Islet precursor cell (in vitro differentiated cells): ENCODE data around the gene SWT1.
"Not testable (repeated sequence)": the region's sequence is repeated elsewhere in the genome, so short reads cannot be mapped to it uniquely, and the experiment has no call there.

ENCODE experiments used
- DNase-seq: peaks from one replicate; pipeline ENCODE4 v3.0.0-alpha.2; 2018

The SWT1 gene

GRCh38 chr1:185193756-185194155, 36.8 kb downstream of the SWT1 start:
- no peak for DNase-seq

DNA sequence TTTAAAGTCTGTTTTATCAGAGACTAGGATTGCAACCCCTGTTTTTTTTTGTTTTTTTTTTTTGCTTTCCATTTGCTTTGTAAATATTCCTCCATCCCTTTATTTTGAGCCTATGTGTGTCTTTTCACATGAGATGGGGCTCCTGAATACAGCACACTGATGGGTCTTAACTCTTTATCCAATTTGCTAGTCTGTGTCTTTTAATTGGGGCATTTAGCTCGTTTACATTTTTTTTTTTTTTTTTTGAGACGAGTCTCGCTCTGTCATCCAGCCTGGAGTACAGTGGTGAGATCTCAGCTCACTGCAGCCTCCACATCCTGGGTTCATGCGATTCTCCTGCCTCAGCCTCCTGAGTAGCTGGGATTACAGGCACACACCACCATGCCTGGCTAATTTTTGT, 41.7 kb downstream of the SWT1 start:
- DNase-seq, result not testable (repeated sequence)

GRCh38 chr1:185200889-185201288, 43.9 kb downstream of the SWT1 start:
- DNase-seq, result no peak

GRCh38 chr1:185207170-185207569, 50.2 kb downstream of the SWT1 start:
- DNase-seq, result no peak

DNA sequence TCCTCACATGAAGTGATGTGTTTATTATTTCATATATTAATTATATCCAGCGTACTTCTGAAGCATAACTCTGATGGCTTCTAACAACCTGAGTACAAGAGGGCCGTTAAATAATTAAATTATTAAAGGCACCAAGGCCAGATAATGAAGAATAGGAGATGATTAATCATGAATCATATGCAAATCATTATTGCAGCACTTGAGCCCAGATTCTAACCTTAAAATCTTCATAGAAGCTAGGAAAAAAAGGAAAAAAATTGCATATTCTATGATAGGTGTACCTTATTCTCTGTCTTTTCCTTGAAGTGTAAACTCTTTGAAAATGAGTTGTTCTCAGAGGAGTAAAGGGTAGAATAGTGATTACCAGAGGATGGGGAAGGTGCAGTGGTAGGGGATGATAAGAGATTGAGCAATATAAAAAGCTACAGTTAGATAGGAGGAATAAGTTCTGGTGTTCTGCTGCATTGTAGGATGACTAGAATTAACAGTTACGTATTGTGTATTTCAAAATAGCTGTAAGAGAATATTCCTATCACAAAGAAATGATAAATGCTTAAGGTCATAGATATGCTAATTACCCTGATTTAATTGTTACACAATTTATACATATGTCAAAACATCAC, 51.1 kb downstream of the SWT1 start:
- DNase-seq, result no peak

GRCh38 chr1:185208626-185209180, 51.7 kb downstream of the SWT1 start:
- no peak for DNase-seq

DNA sequence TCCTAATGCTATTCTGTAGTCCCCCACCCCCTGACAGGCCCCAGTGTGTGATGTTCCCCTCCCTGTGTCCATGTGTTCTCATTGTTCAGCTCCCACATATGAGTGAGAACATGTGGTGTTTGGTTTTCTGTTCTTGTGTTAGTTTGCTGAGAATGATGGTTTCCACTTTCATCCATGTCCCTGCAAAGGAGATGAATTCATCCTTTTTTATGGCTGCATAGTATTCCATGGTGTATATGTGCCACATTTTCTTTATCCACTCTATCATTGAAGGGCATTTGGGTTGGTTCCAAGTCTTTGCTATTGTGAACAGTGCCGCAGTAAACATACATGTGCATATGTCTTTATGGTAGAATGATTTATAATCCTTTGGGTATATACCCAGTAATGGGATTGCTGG, 52.4 kb downstream of the SWT1 start:
- DNase-seq, result not testable (repeated sequence)

- no peak for DNase-seq
Measured at GRCh38 chr1:185213091-185213490, 56.1 kb downstream of the SWT1 start.

- no peak for DNase-seq
Measured at GRCh38 chr1:185215911-185216310, 58.9 kb downstream of the SWT1 start.

- no peak for DNase-seq
Measured at GRCh38 chr1:185224132-185224531, 67.2 kb downstream of the SWT1 start.

DNA sequence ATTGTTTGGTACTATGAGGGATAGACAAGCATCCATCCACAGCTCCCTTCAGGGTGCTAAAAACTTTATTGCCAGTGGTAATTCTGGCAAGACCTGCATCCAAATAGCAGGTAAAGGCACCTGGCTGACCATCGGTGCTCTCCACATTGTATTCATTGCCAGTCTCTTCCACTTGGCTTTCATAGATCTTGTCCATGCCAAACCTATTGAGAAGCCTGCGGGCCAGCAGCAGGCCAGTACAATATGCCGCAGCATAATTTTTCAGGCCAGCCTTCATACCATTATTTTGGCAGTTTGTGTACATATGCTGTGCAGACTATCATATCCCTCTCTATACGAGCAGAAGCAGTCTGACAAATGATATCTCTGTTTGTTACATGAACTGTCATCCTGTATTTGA, 70.2 kb downstream of the SWT1 start:
- no peak for DNase-seq

DNA sequence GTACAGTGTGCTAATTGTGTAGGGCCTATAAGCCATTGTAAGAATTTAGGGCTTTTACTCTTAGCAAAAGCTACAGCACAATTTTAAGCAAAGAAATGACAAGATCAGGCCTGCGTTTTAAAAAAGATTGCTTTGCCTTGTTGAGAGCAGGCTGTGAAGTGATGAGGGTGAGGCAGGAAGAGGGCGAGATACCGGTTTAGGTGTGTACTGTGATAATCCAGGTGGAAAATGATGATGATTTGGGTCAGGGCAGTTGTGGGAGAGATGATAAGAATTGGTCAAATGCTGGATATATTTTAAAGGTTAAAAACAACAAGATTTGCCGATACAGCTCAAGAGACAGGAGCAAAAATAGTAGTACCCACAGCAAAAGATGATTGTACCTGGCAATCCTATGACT, 72.0 kb downstream of the SWT1 start:
- no peak for DNase-seq

DNA sequence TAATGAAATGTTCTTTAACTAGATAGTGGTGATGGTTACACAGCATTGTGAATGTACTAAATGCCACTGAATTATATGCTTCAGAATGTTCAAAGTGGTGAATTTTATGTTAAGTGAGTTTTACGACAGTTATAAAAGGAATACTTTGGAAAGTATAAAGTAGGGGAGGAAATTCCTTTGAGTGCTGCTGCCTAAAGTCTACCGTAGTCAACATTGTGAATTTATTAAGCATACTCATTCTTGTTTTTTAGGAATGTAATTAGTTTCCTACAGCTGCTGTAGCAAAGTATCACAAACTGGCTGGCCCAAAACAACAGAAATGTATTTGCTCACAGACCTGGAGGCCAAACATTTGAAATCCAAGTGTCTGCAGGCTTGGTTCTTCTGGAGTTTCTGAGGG, 73.0 kb downstream of the SWT1 start:
- DNase-seq, result no peak

- no peak for DNase-seq
Measured at GRCh38 chr1:185232874-185233273, 75.9 kb downstream of the SWT1 start.

GRCh38 chr1:185234183-185234582, 77.2 kb downstream of the SWT1 start:
- DNase-seq, result not testable (repeated sequence)

- not testable (repeated sequence) for DNase-seq
Measured at GRCh38 chr1:185237176-185237575, 80.2 kb downstream of the SWT1 start.

DNA sequence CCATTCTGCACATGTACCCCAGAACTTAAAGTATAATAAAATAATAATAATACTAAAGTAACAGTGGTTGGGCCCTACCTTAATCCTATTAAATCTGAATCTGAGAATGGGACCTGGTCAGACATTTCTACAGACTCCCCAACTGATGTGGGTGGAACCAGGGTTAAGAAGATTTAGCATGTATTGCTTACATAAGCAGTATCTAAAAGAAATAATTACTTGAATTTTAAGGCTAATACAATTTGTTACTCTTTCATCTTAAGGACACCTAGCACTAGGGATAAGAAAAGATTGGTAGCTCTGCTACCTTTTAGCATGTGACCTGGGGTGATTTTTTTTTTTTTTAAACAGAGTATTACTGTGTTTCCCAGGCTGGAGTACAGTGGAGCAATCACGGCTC, 80.7 kb downstream of the SWT1 start:
- no peak for DNase-seq

GRCh38 chr1:185238447-185238846, 81.5 kb downstream of the SWT1 start:
- no peak for DNase-seq

DNA sequence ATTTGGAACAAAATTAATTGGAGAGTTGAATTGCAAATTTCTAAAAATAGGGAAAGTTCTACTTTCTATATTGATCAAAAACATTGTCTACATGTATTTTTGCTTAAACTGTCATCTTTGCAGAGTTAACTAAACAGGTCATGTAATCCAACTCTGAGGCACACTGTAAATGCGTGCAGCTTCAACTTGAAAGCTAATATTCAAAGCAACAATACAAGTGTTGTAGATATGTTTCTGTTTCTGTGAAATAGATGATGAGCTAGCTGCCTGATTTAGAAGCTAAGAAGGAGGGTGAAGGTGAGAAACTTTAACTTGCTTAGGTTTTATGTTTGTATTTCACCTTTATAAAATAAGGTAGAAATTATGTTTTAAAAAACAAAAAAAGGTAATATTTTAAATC, 82.9 kb downstream of the SWT1 start:
- no peak for DNase-seq

DNA sequence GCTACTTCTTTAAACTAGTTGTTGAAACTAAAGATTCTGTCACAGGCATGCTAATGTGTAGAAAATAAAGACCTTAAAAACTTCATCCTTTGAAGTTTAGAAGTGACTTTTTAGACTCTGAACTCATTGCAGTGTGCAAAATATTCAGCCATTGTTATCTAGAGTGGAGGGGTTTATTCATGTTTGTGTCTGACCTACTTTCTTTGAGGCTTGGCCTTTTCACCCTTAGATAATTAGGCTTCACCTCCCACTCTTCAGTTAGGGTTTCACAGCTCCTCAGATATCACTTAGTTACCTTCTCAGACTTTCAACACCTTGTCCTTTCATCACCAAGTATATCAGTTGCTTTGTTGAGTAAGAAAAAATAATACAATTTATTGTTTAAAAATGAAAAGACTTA, 84.2 kb downstream of the SWT1 start:
- DNase-seq, result no peak

DNA sequence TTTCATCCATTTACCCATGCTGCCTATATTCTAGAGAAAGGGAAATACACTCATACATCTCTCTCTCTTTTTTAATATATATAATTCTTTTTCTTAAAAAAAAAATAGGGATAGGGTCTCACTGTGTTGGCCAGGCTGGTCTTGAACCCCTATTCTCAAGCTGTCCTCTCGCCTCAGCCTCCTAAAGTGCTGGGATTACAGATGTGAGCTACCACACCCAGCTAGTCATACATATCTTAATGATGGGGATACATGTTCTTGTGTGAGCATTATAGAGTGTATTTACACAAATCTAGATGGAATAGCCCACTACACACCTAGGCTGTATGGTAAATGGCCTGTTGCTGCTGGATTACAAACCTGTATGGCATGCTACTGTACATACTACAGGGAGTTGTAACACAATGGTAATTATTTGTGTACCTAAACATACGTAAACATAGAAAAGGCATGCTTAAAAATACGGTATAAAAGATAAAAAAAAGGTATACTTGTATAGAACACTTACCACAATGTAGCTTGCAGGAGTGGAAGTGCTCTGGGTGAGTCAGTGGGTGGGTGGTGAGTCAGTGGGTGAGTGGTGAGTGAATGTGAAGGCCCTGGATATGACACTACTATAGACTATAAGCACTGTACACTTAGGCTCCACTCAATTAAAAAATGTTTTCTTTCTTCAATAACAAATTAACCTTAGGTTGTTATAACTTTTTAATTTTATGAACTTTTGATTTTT, 87.2 kb downstream of the SWT1 start:
- no peak for DNase-seq

- DNase-seq, result no peak
Measured at GRCh38 chr1:185245466-185245865, 88.5 kb downstream of the SWT1 start.

GRCh38 chr1:185249563-185249962, 92.6 kb downstream of the SWT1 start:
- no peak for DNase-seq

DNA sequence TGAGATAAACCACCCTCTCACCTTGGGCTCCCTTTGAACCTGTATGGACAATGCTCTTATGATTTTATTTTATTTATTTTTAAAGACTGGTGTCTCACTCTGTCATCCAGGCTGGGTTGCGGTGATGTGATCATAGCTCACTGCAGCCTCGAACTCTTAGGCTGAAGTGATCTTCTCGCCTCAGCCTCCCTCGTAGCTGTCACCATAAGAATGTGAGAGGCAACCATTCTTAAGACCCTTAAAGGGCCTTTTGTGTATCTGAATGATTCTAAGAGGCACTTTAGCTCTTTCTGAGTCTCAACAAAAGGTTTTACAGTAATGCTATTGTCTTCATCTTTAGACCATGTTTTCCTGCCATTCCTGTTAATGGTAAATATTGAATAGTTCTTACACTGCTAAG, 93.1 kb downstream of the SWT1 start:
- DNase-seq, result no peak

DNA sequence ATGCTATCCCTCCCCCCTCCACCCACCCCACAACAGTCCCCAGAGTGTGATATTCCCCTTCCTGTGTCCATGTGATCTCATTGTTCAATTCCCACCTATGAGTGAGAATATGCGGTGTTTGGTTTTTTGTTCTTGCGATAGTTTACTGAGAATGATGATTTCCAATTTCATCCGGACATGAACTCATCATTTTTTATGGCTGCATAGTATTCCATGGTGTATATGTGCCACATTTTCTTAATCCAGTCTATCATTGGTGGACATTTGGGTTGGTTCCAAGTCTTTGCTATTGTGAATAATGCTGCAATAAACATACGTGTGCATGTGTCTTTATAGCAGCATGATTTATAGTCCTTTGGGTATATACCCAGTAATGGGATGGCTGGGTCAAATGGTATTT, 95.0 kb downstream of the SWT1 start:
- not testable (repeated sequence) for DNase-seq
